Brain microvascular endothelial cell (primary cell): ENCODE measurements around the gene SEPHS2.

Source experiments
- DNase-seq: peaks from one replicate; pipeline ENCODE4 v3.0.0-alpha.2; 2020
- H3K27ac ChIP-seq: fragments of 250-450 bp; sonication (Bioruptor Pico); 2 replicates; pipeline ENCODE4 v1.5.1; 2020; ENCODE audit warnings: mild to moderate bottlenecking, moderate library complexity
- H3K27me3 ChIP-seq: fragments of 250-450 bp; sonication (Bioruptor Pico); replicated peaks from 2 replicates; pipeline ENCODE4 v1.5.1; 2020; ENCODE audit warnings: mild to moderate bottlenecking
- H3K36me3 ChIP-seq: fragments of 250-450 bp; sonication (Bioruptor Pico); replicated peaks from 2 replicates; pipeline ENCODE4 v1.5.1; 2020; ENCODE audit warnings: mild to moderate bottlenecking
- H3K4me3 ChIP-seq: 2 replicates; pipeline ENCODE4 v1.5.1; 2011; ENCODE audit warnings: low read depth, mild to moderate bottlenecking, control low read depth, low read length, moderate library complexity
- in situ Hi-C: cut with HindIII; loops from 2 replicates; pipeline ENCODE4 v1.10.0; 2017; ENCODE audit warnings: low sequenced_read_pairs, low pct_ligation_motif_present
- TF ChIP-seq, protein P1 (sequence below): IDR thresholded peaks from 2 replicates; pipeline ENCODE4 v1.5.1; 2011; ENCODE audit warnings: low read depth, mild to moderate bottlenecking, moderate library complexity, low read length, control low read depth, inconsistent platforms; ENCODE audit errors: missing control alignments

SEPHS2 gene

DNA sequence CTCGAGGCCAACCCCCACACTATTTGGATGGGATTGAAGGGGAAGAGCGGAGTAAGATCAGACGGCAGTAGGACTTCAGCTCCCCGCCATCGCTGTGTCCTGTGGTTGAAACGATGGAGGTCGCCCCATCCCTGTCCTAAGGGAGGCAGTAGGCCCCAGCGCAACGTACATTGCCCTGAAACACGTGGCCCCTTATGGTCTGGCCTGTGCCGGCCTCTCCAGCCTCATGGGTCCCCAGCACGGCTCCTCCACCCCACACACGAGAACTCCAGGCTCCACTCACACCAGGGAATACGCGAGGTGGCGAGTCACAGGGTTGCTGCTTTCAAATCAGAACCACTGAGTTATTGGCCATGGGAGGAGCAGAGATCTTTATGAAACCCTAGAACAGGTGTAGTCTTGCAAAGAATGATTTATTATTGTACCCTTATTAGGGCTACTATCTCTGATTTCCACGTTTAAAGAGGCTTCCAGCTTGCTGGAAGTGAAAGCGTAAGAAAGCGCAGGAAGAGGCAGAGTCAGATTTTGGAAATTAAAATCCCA is 15.2 kb downstream of the SEPHS2 start:
- Histone ChIP-seq H3K27ac (no peak overlapping the region), H3K27me3 (no peaks in the 10 kb centered on the region), H3K4me3 (peak overlapping the region; percentile 74), H3K36me3 (peaks cover 7% of the 10 kb centered on the region)
- in situ Hi-C loops, result loop anchor here (25.0 kb wide), 1 partner anchor 182 kb away; the partner anchor contains the start of gene ZNF689
- no peak for DNase-seq
- TF ChIP-seq, protein P1, sequence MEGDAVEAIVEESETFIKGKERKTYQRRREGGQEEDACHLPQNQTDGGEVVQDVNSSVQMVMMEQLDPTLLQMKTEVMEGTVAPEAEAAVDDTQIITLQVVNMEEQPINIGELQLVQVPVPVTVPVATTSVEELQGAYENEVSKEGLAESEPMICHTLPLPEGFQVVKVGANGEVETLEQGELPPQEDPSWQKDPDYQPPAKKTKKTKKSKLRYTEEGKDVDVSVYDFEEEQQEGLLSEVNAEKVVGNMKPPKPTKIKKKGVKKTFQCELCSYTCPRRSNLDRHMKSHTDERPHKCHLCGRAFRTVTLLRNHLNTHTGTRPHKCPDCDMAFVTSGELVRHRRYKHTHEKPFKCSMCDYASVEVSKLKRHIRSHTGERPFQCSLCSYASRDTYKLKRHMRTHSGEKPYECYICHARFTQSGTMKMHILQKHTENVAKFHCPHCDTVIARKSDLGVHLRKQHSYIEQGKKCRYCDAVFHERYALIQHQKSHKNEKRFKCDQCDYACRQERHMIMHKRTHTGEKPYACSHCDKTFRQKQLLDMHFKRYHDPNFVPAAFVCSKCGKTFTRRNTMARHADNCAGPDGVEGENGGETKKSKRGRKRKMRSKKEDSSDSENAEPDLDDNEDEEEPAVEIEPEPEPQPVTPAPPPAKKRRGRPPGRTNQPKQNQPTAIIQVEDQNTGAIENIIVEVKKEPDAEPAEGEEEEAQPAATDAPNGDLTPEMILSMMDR, result no peak

DNA sequence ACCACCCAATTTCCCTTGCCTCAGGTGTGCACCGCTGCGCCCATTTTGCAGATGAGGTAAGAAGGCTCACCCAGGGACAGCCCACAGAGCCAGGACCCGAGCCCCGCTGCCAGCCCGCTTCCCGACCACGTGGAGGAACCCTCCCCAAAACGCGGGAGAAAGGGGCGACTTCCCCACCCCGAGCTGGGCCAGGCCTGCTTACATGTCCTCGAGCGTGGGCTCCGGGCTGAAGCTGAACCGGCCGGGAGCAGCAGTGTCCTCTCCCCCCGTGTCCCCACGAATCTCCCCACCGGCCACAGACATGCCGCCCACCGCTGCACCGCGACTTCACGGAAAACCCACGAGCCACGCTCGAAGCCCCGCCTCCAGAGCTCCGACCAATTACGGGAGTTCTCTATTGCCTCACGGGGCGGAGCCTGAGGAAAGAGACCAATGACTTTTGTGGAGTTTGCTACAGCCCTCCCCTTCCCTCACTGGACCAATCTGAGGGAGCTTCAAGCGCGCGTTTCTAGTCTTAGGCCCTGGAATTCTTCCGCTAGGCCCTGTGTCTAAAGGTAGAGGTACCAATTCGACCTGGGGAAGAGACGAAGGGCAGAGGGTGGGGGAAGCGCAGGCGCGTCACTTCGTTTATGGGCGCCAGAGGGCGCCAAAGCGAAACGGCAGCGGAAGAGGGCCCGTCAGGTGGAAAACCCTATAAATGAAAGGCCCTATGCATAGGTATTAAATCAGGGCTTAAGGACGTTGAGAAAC is 15.8 kb downstream of the SEPHS2 start, which contains the start of gene DCTPP1:
Gene DCTPP1, minus strand, starts transcription at position 353 of the 750 bp plus-strand sequence. Its CDS starts 50 bp downstream, at position 303.
- in situ Hi-C loops, result loop anchor here (25.0 kb wide), 1 partner anchor 182 kb away; the partner anchor contains the start of gene ZNF689
- no peaks in the 10 kb centered on the region for H3K27me3 ChIP-seq
- peak; percentile 98 for DNase-seq
- H3K36me3 ChIP-seq, result peaks cover 9% of the 10 kb centered on the region
- TF ChIP-seq, protein P1, result peak; percentile 85
- H3K27ac ChIP-seq, result no peak within 1 kb of the TSS
- H3K4me3 ChIP-seq, result peak within 1 kb of the TSS; percentile 74

DNA sequence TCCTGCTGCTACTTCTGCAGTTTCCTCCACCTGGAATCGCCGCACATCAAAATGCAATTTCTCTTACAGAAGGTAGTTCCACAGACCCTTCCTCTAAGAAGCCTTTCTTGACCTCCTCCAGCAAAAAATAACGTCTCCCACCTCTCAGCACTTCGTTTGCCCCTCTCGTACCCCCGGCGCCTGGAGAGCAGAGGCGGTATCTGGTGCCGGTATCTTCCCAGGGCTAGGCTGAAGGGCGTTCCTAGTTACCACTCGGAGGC is 16.3 kb downstream of the SEPHS2 start:
- H3K27me3 ChIP-seq, result no peaks in the 10 kb centered on the region
- in situ Hi-C loops, result loop anchor here (25.0 kb wide), 1 partner anchor 183 kb away; the partner anchor contains the start of gene ZNF689
- peaks cover 9% of the 10 kb centered on the region for H3K36me3 ChIP-seq
- DNase-seq, result no peak
- H3K27ac ChIP-seq, result no peak overlapping the region
- TF ChIP-seq, protein P1, result no peak
- H3K4me3 ChIP-seq, result peak overlapping the region; percentile 74

DNA sequence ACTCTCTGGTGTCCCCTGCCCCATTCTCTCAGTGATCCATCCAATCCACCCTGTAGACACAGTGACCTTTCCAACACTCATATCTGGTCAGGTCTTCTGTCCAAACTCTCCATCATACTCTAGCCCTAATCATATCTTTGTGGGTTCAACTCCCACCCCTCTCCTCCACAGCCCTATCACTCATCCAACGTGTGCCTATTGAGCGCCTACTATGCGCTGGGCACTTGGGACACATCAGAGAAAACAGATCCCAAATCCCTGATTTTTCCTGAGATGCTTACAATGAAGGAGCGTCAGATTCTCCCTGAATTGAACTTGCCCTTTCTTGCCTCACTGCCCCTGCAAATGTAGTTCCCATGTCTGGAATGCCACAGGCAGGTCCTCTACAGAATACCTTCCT is 17.6 kb downstream of the SEPHS2 start:
- Histone ChIP-seq H3K27ac (no peak overlapping the region), H3K36me3 (peaks cover 17% of the 10 kb centered on the region), H3K4me3 (no peak overlapping the region), H3K27me3 (no peaks in the 10 kb centered on the region)
- in situ Hi-C loops, result loop anchor here (25.0 kb wide), 1 partner anchor 184 kb away; the partner anchor contains the start of gene ZNF689
- TF ChIP-seq, protein P1, result no peak
- DNase-seq, result no peak

DNA sequence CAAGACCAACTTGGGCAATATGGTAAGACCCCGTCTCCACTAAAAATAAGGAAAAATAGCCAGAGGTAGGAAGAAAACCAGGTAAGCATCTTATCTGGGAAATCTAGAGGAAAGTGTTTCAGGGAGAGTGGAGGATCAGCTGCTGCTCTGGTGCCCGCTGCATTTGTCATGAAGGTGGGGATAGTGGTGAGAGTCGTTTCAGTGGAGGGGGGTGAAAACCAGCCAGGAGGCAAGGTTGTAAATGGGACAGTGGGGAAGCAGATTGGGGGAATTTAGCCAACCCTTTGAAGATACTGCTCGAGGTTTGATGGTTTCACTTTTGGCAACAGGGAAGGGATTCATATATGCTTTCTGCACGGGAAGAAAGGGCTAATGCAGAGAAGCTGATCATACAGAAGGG is 24.7 kb downstream of the SEPHS2 start:
- in situ Hi-C loops, result no loop called here
- Histone ChIP-seq H3K27me3 (no peaks in the 10 kb centered on the region), H3K36me3 (peaks cover 19% of the 10 kb centered on the region), H3K4me3 (no peak overlapping the region), H3K27ac (no peak overlapping the region)
- TF ChIP-seq, protein P1, result no peak
- no peak for DNase-seq
